Parathyroid adenoma (tissue), 2 donors: ENCODE data around the gene NARS2.
"Not testable (repeated sequence)": the region's sequence is repeated elsewhere in the genome, so short reads cannot be mapped to it uniquely, and the experiment has no call there.

Experiments
- H2AFZ ChIP-seq: fragments of 300-600 bp; sonication (generic); one replicate; pipeline ENCODE4 v1.7.0; 2017; ENCODE audit warnings: antibody characterized with exemption, mild to moderate bottlenecking
- H3K27ac ChIP-seq: fragments of 300-600 bp; sonication (generic); one replicate; pipeline ENCODE4 v1.7.0; 2017
- H3K27me3 ChIP-seq: fragments of 300-600 bp; sonication (generic); one replicate; pipeline ENCODE4 v1.7.0; 2017; ENCODE audit warnings: low read length; ENCODE audit not compliant: control insufficient read depth, insufficient read depth
- H3K36me3 ChIP-seq: fragments of 300-600 bp; sonication (generic); one replicate; pipeline ENCODE4 v1.7.0; 2017; ENCODE audit warnings: low read length; ENCODE audit not compliant: control insufficient read depth, insufficient read depth
- H3K4me1 ChIP-seq: fragments of 300-600 bp; sonication (generic); one replicate; pipeline ENCODE4 v1.7.0; 2017; ENCODE audit warnings: control low read depth
- H3K4me2 ChIP-seq: fragments of 300-600 bp; sonication (generic); one replicate; pipeline ENCODE4 v1.7.0; 2017; ENCODE audit warnings: low read length
- H3K4me3 ChIP-seq: fragments of 300-600 bp; sonication (generic); one replicate; pipeline ENCODE4 v1.7.0; 2017; ENCODE audit warnings: low read depth, low read length
- H3K79me2 ChIP-seq: fragments of 300-600 bp; sonication (generic); one replicate; pipeline ENCODE4 v1.7.0; 2017; ENCODE audit warnings: control low read depth
- H3K9ac ChIP-seq: fragments of 300-600 bp; sonication (generic); one replicate; pipeline ENCODE4 v1.7.0; 2017; ENCODE audit warnings: mild to moderate bottlenecking
- H3K9me3 ChIP-seq: fragments of 300-600 bp; sonication (generic); one replicate; pipeline ENCODE4 v1.7.0; 2017; ENCODE audit warnings: low read length; ENCODE audit not compliant: control insufficient read depth
- TF ChIP-seq, protein P1 (sequence below): fragments of 300-600 bp; sonication (generic); IDR thresholded peaks from one replicate; pipeline ENCODE4 v1.7.0; 2017; ENCODE audit warnings: antibody characterized with exemption, mild to moderate bottlenecking
- donor health status: primary hyperparathyroidism.

Gene NARS2

DNA sequence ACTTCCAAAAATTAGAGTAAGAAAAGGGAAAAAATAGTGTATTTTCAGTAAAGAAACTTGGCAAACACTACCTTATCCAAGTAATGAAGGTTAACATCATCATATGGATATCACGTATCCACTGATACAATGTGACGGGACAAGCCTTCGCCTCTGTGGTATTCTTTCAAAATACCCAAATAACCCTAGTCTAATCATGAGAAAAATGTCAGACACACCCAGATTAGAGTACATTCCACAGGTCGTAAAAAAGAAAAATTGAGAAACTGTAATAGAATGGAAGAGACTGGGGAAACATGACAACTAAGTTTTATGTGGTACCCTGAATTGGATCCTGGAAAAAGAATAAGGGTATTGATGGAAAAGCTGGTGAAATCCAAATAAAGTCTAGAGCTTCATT is 48.9 kb downstream of the NARS2 start:
- Histone ChIP-seq H3K36me3 (no peaks in the 10 kb centered on the region), H3K27ac (no peak overlapping the region), H2AFZ (no peak overlapping the region), H3K4me2 (no peak overlapping the region), H3K27me3 (no peaks in the 10 kb centered on the region), H3K79me2 (no peaks in the 10 kb centered on the region), H3K9ac (no peak overlapping the region), H3K9me3 (no peaks in the 10 kb centered on the region), H3K4me1 (no peaks in the 10 kb centered on the region), H3K4me3 (no peak overlapping the region)
- TF ChIP-seq, protein P1, sequence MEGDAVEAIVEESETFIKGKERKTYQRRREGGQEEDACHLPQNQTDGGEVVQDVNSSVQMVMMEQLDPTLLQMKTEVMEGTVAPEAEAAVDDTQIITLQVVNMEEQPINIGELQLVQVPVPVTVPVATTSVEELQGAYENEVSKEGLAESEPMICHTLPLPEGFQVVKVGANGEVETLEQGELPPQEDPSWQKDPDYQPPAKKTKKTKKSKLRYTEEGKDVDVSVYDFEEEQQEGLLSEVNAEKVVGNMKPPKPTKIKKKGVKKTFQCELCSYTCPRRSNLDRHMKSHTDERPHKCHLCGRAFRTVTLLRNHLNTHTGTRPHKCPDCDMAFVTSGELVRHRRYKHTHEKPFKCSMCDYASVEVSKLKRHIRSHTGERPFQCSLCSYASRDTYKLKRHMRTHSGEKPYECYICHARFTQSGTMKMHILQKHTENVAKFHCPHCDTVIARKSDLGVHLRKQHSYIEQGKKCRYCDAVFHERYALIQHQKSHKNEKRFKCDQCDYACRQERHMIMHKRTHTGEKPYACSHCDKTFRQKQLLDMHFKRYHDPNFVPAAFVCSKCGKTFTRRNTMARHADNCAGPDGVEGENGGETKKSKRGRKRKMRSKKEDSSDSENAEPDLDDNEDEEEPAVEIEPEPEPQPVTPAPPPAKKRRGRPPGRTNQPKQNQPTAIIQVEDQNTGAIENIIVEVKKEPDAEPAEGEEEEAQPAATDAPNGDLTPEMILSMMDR: no peak

DNA sequence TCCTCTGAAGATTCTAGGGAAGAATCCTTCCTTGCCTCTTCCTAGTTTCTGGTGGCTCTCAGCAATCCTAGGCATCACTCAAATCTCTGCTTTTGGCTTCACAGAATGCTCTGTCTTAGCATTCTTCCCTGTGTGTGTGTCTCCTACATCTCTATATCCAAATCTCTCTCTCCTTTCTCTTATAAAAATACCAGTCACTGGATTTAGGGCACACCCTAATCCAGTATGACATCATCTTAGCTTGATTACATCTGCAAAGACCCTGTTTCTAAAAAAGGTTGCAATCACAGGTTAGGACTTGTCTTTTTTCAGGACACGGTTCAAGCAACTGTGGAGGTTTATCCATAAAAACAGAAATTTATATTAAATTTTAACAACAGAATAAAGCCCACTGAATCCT is 54.4 kb downstream of the NARS2 start:
- H3K4me3 ChIP-seq: no peak overlapping the region
- TF ChIP-seq, protein P1: no peak
- no peaks in the 10 kb centered on the region for H3K4me1 ChIP-seq
- no peaks in the 10 kb centered on the region for H3K79me2 ChIP-seq
- H2AFZ ChIP-seq: no peak overlapping the region
- H3K27ac ChIP-seq: no peak overlapping the region
- H3K9me3 ChIP-seq: no peaks in the 10 kb centered on the region
- H3K27me3 ChIP-seq: no peaks in the 10 kb centered on the region
- H3K4me2 ChIP-seq: no peak overlapping the region
- no peaks in the 10 kb centered on the region for H3K36me3 ChIP-seq
- no peak overlapping the region for H3K9ac ChIP-seq

DNA sequence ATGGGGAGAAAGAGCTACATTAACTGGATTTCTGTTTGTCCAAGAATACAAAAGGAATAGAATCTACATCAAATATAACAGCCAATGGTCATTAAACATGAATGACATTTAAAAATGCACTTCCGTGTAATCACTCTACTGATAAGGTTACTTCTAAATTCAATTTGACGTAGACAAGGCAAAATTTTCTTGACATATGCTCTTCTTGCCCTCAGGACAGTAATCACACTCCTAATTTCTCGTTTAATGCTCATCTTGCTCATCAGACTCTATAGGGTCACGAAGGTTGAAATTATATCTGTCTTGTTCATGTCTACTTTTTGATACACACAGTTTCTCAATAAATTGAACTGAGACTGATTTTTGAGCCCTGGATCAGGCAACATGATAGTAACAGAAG is 58.4 kb downstream of the NARS2 start:
- TF ChIP-seq, protein P1: no peak
- no peaks in the 10 kb centered on the region for H3K4me1 ChIP-seq
- no peaks in the 10 kb centered on the region for H3K79me2 ChIP-seq
- H3K36me3 ChIP-seq: no peaks in the 10 kb centered on the region
- H3K4me2 ChIP-seq: no peak overlapping the region
- no peak overlapping the region for H3K4me3 ChIP-seq
- no peaks in the 10 kb centered on the region for H3K27me3 ChIP-seq
- no peak overlapping the region for H3K9ac ChIP-seq
- H3K9me3 ChIP-seq: no peaks in the 10 kb centered on the region
- H2AFZ ChIP-seq: no peak overlapping the region
- H3K27ac ChIP-seq: no peak overlapping the region

DNA sequence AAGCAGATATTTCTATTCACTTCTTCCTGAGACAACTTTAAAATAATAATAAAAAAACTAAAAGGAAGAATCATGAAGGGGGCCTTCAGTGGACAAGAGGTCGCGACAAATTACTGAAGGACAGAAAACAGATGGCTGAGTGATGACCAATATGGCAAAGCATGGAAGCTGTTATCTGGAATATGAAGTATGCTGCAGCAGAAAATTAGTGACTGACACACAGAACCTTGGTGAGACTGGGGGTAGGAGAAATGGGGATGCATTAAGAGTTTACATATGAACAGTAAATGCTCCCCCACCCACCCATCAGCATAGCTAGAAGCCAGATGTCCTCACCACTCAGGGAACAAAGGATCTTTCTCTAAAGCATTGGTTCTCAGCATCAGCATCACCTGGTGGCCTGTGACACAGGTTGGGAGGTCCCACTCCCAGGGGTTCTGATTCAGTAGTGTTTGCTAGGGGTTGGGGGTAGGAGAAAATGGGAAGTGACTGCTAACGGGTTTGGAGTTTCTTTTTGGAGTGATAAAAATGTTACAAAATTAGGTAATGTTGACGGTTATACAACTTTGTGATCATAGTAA is 59.7 kb downstream of the NARS2 start:
- no peak overlapping the region for H3K4me2 ChIP-seq
- no peaks in the 10 kb centered on the region for H3K9me3 ChIP-seq
- H3K36me3 ChIP-seq: no peaks in the 10 kb centered on the region
- H2AFZ ChIP-seq: no peak overlapping the region
- H3K4me3 ChIP-seq: no peak overlapping the region
- H3K27ac ChIP-seq: no peak overlapping the region
- H3K79me2 ChIP-seq: no peaks in the 10 kb centered on the region
- H3K27me3 ChIP-seq: no peaks in the 10 kb centered on the region
- TF ChIP-seq, protein P1: no peak
- H3K4me1 ChIP-seq: no peaks in the 10 kb centered on the region
- H3K9ac ChIP-seq: no peak overlapping the region

DNA sequence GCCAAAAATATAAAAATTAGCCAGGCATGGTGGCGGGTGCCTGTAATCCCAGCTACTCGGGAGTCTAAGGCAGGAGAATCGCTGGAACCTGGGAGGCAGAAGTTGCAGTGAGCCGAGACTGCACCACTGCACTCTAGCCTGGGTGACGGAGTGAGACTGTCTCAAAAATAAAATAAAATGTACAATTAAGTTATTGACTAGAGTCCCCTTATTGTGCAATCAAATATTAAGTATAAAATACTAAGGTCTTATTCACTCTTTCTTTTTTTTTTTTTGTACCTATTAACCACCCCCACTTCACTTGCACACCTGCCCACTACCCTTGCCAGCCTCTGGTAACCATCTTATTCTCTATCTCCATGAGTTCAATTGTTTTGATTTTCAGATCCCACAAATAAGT is 61.6 kb downstream of the NARS2 start:
- H3K9ac ChIP-seq, H3K4me2 ChIP-seq, H3K9me3 ChIP-seq: not testable (repeated sequence)

More for the DNA sequence above, 61.6 kb downstream of the NARS2 start:
- not testable (repeated sequence) for H3K79me2 ChIP-seq, H3K4me3 ChIP-seq, H3K27ac ChIP-seq, H3K36me3 ChIP-seq, H2AFZ ChIP-seq, H3K27me3 ChIP-seq, H3K4me1 ChIP-seq
